Immature natural killer cell (primary cell): ENCODE measurements around the gene UNK. TPM values are rescaled to one million over a fixed set of nuclear protein-coding genes. Genes with fewer than 3 reads are reported as not detected.

Experiments
- DNase-seq, 3 donors: peaks; one replicate each; pipeline ENCODE4 v3.0.0; 2022; ENCODE audit warnings: mixed read lengths in 1 of 3
- H3K27ac Mint-ChIP-seq, 6 donors: one replicate each; pipeline ENCODE4 v1.8.0; 2020; ENCODE audit warnings: mixed read lengths in 6 of 6, mild to moderate bottlenecking in 5 of 6, inconsistent platforms in 4 of 6, moderate library complexity in 3 of 6
- H3K27me3 Mint-ChIP-seq, 3 donors: one replicate each; pipeline ENCODE4 v1.8.0; 2020 to 2021; ENCODE audit warnings: low read depth in 3 of 3, mild to moderate bottlenecking in 3 of 3, mixed read lengths in 3 of 3, moderate library complexity in 3 of 3, inconsistent platforms in 1 of 3
- H3K36me3 Mint-ChIP-seq, 3 donors: one replicate each; pipeline ENCODE4 v1.8.0; 2020; ENCODE audit warnings: mixed read lengths in 3 of 3, inconsistent platforms in 2 of 3, mild to moderate bottlenecking in 2 of 3
- H3K4me1 Mint-ChIP-seq, 2 donors: one replicate each; pipeline ENCODE4 v1.8.0; 2020; ENCODE audit warnings: inconsistent platforms in 2 of 2, mild to moderate bottlenecking in 2 of 2, mixed read lengths in 2 of 2, moderate library complexity in 1 of 2
- H3K4me3 Mint-ChIP-seq, 5 donors: one replicate each; pipeline ENCODE4 v1.8.0; 2020; ENCODE audit warnings: mild to moderate bottlenecking in 5 of 5, mixed read lengths in 5 of 5, inconsistent platforms in 3 of 5, moderate library complexity in 3 of 5
- H3K9me3 Mint-ChIP-seq, 6 donors: one replicate each; pipeline ENCODE4 v1.8.0; 2020; ENCODE audit warnings: mild to moderate bottlenecking in 6 of 6, mixed read lengths in 6 of 6, inconsistent platforms in 4 of 6, moderate library complexity in 3 of 6
- polyA plus RNA-seq, 3 donors: library from polyadenylated mRNA; unstranded; fragments of 300-500 nt; fragmentation: Illumina TruSeq; gene quantifications; one replicate each; pipeline ENCODE4 v1.2.3, GENCODE V29; 2021

Gene UNK
- polyA plus RNA-seq, 3 donors from 2014 or later, result 26.0 to 48.4 (median 34.4) TPM

- peak overlapping the region; percentile 62 to 95 (median 92) for H3K27ac Mint-ChIP-seq
Observed at GRCh38 chr17:75826561-75827307, 42.1 kb downstream of the UNK start.

GRCh38 chr17:75827308-75828075 is 42.9 kb downstream of the UNK start:
- peaks cover 0 to 8% (median 4%) of the 10 kb centered on the region in 3 donors for H3K36me3 Mint-ChIP-seq
- peak overlapping the region; percentile 88 to 97 (median 94) for H3K27ac Mint-ChIP-seq
- H3K9me3 Mint-ChIP-seq, result no peaks in the 10 kb centered on the region
- peaks cover 0 to 26% (median 4%) of the 10 kb centered on the region in 3 donors for H3K27me3 Mint-ChIP-seq
- H3K4me1 Mint-ChIP-seq, result peaks cover 22 to 32% of the 10 kb centered on the region in 2 donors
- peak overlapping the region; percentile 45 to 77 (median 64) for H3K4me3 Mint-ChIP-seq
- peak; percentile 81 to 84 (median 83) for DNase-seq

More at GRCh38 chr17:75826561-75827307, 42.1 kb downstream of the UNK start:
- Mint-ChIP-seq H3K9me3 (no peaks in the 10 kb centered on the region), H3K27me3 (peaks cover 0 to 19% (median 0%) of the 10 kb centered on the region in 3 donors), H3K4me1 (peaks cover 15 to 24% of the 10 kb centered on the region in 2 donors), H3K36me3 (peaks cover 0 to 3% (median 0%) of the 10 kb centered on the region in 3 donors), H3K4me3 (peak overlapping the region in 3 of 5 donors; percentile 12 to 49 (median 33))
- DNase-seq, result peak in 1 of 3 donors; percentile 26

- peaks cover 0 to 8% (median 4%) of the 10 kb centered on the region in 3 donors for H3K36me3 Mint-ChIP-seq
- peak overlapping the region; percentile 88 to 97 (median 94) for H3K27ac Mint-ChIP-seq
- DNase-seq, result no peak
- H3K9me3 Mint-ChIP-seq, result no peaks in the 10 kb centered on the region
- peaks cover 28 to 36% of the 10 kb centered on the region in 2 donors for H3K4me1 Mint-ChIP-seq
- H3K4me3 Mint-ChIP-seq, result peak overlapping the region; percentile 27 to 77 (median 64)
- peaks cover 0 to 26% (median 4%) of the 10 kb centered on the region in 3 donors for H3K27me3 Mint-ChIP-seq
Observed at GRCh38 chr17:75828076-75828400, 43.4 kb downstream of the UNK start.

- DNase-seq, result no peak
- Mint-ChIP-seq H3K36me3 (peaks cover 0 to 8% (median 4%) of the 10 kb centered on the region in 3 donors), H3K4me3 (no peak overlapping the region), H3K9me3 (no peaks in the 10 kb centered on the region), H3K27me3 (peaks cover 2 to 27% (median 7%) of the 10 kb centered on the region in 3 donors), H3K27ac (peak overlapping the region in 3 of 6 donors; percentile 64 to 99 (median 74)), H3K4me1 (peaks cover 35 to 43% of the 10 kb centered on the region in 2 donors)
Observed at GRCh38 chr17:75828741-75829140, 44.1 kb downstream of the UNK start.

GRCh38 chr17:75829747-75830146 is 45.1 kb downstream of the UNK start:
- H3K27me3 Mint-ChIP-seq, result peaks cover 2 to 27% (median 7%) of the 10 kb centered on the region in 3 donors
- H3K4me3 Mint-ChIP-seq, result no peak overlapping the region
- no peak for DNase-seq
- no peaks in the 10 kb centered on the region for H3K9me3 Mint-ChIP-seq
- peak overlapping the region; percentile 39 to 99 (median 76) for H3K27ac Mint-ChIP-seq
- H3K36me3 Mint-ChIP-seq, result peaks cover 0 to 11% (median 7%) of the 10 kb centered on the region in 3 donors
- H3K4me1 Mint-ChIP-seq, result peaks cover 44 to 49% of the 10 kb centered on the region in 2 donors

GRCh38 chr17:75830164-75831031 is 45.8 kb downstream of the UNK start:
- peaks cover 0 to 12% (median 9%) of the 10 kb centered on the region in 3 donors for H3K36me3 Mint-ChIP-seq
- peaks cover 46 to 52% of the 10 kb centered on the region in 2 donors for H3K4me1 Mint-ChIP-seq
- H3K27ac Mint-ChIP-seq, result peak overlapping the region; percentile 73 to 99 (median 80)
- peak in 2 of 3 donors; percentile 26 to 28 for DNase-seq
- no peak overlapping the region for H3K4me3 Mint-ChIP-seq
- peaks cover 2 to 25% (median 7%) of the 10 kb centered on the region in 3 donors for H3K27me3 Mint-ChIP-seq
- H3K9me3 Mint-ChIP-seq, result no peaks in the 10 kb centered on the region

GRCh38 chr17:75831032-75831571 is 46.5 kb downstream of the UNK start:
- H3K4me3 Mint-ChIP-seq, result no peak overlapping the region
- DNase-seq, result no peak
- H3K36me3 Mint-ChIP-seq, result peaks cover 0 to 12% (median 9%) of the 10 kb centered on the region in 3 donors
- peak overlapping the region; percentile 73 to 99 (median 96) for H3K27ac Mint-ChIP-seq
- H3K27me3 Mint-ChIP-seq, result peaks cover 2 to 24% (median 7%) of the 10 kb centered on the region in 3 donors
- no peaks in the 10 kb centered on the region for H3K9me3 Mint-ChIP-seq
- H3K4me1 Mint-ChIP-seq, result peaks cover 46 to 49% of the 10 kb centered on the region in 2 donors

- peak; percentile 83 to 85 (median 85) for DNase-seq
- peak overlapping the region; percentile 93 to 99 (median 98) for H3K27ac Mint-ChIP-seq
- peak overlapping the region; percentile 69 to 87 (median 80) for H3K4me3 Mint-ChIP-seq
- H3K36me3 Mint-ChIP-seq, result peaks cover 0 to 12% (median 9%) of the 10 kb centered on the region in 3 donors
- H3K27me3 Mint-ChIP-seq, result peaks cover 3 to 22% (median 7%) of the 10 kb centered on the region in 3 donors
- H3K9me3 Mint-ChIP-seq, result no peaks in the 10 kb centered on the region
- peaks cover 40 to 44% of the 10 kb centered on the region in 2 donors for H3K4me1 Mint-ChIP-seq
Observed at GRCh38 chr17:75832164-75832651, 47.6 kb downstream of the UNK start.

GRCh38 chr17:75832652-75833400 is 48.2 kb downstream of the UNK start:
- Mint-ChIP-seq H3K27ac (peak overlapping the region; percentile 93 to 99 (median 98)), H3K4me1 (peaks cover 39 to 42% of the 10 kb centered on the region in 2 donors), H3K27me3 (peaks cover 3 to 19% (median 7%) of the 10 kb centered on the region in 3 donors), H3K4me3 (peak overlapping the region; percentile 69 to 87 (median 80)), H3K36me3 (peaks cover 0 to 12% (median 9%) of the 10 kb centered on the region in 3 donors), H3K9me3 (no peaks in the 10 kb centered on the region)
- DNase-seq, result peak; percentile 49 to 59 (median 54)

- Mint-ChIP-seq H3K36me3 (peaks cover 0 to 13% (median 9%) of the 10 kb centered on the region in 3 donors), H3K4me1 (peaks cover 32 to 37% of the 10 kb centered on the region in 2 donors), H3K27ac (peak overlapping the region; percentile 93 to 99 (median 98)), H3K4me3 (peak overlapping the region in 1 of 5 donors; percentile 50), H3K9me3 (no peaks in the 10 kb centered on the region), H3K27me3 (peaks cover 3 to 14% (median 7%) of the 10 kb centered on the region in 3 donors)
- no peak for DNase-seq
Observed at GRCh38 chr17:75834279-75834920, 49.8 kb downstream of the UNK start.

GRCh38 chr17:75834928-75835653 is 50.5 kb downstream of the UNK start:
- Mint-ChIP-seq H3K4me1 (peaks cover 32 to 33% of the 10 kb centered on the region in 2 donors), H3K27ac (peak overlapping the region; percentile 76 to 99 (median 90)), H3K27me3 (peaks cover 3 to 12% (median 7%) of the 10 kb centered on the region in 3 donors), H3K4me3 (peak overlapping the region in 1 of 5 donors; percentile 50), H3K36me3 (peaks cover 0 to 15% (median 9%) of the 10 kb centered on the region in 3 donors), H3K9me3 (no peaks in the 10 kb centered on the region)
- no peak for DNase-seq
